GM19324 (cell line): Measurements from ENCODE around the gene PLEKHG2.

Experiments used
- ATAC-seq: cut with Tn5 transposase; IDR thresholded peaks from one replicate; pipeline ENCODE4 v1.9.1; 2021; ENCODE audit warnings: mild to moderate bottlenecking, moderate library complexity; ENCODE audit not compliant: unreplicated experiment, low FRiP score

PLEKHG2 gene

DNA sequence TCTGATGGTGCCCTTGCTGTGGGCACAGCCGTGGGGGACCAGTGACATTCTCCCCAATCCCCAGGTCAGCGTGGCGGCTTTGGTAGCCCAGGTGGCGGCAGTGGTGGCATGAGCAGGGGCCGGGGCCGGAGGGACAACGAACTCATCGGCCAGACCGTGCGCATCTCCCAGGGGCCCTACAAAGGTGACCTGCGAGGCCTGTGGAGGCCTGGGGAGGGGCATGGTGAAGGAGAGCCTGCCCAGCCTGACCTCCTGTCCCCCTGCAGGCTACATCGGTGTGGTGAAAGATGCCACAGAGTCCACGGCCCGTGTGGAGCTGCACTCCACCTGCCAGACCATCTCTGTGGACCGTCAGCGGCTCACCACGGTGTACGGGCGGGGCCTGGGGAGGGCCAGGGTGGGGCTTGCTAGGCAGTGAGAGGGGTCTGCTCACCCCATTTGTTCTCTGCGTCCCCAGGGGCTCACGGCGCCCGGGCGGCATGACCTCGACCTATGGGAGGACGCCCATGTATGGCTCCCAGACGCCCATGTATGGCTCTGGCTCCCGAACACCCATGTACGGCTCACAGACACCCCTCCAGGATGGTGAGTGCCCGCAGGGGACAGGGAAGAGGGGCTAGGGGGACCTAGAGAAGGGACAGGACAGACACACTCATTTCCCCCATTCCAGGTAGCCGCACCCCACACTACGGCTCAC, 60.4 kb downstream of the PLEKHG2 start:
- ATAC-seq = no peak

GRCh38 chr19:39473443-39473960, 61.0 kb downstream of the PLEKHG2 start:
- no peak for ATAC-seq

- ATAC-seq = no peak
Measured at GRCh38 chr19:39474139-39474620, 61.7 kb downstream of the PLEKHG2 start.

DNA sequence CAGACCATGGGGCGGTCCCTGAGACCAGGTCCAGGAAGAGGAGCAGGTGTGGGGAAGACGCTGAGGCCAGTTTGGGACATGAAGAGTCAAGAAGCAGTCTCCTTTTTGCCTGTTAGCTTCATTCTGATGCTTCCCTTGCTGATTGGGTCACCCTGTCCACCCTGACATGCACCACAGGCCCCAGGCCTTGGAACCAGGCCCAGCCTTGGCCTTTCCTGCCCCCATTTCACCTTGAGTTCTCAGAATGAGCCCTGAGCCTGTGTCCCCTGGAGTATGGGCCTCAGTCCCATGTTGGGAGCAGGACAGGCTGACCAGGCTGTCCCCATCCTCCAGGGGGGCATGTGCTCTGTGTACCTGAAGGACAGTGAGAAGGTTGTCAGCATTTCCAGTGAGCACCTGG, 63.3 kb downstream of the PLEKHG2 start:
- no peak for ATAC-seq
